DMS79 treated with DMSO at 0.1 percent for 48 hours (cell line): Measurements from ENCODE around the gene UBR2.
"Not testable (repeated sequence)": the region's sequence is repeated elsewhere in the genome, so short reads cannot be mapped to it uniquely, and the experiment has no call there.

Source experiments
- DNase-seq: peaks from one replicate; lab custom pipeline; 2025; lab: John Stamatoyannopoulos, UW

UBR2 gene

GRCh38 chr6:42618686-42619085, 54.9 kb downstream of the UBR2 start:
- no peak for DNase-seq

- no peak for DNase-seq
Measured at GRCh38 chr6:42619963-42620362, 56.1 kb downstream of the UBR2 start.

- no peak for DNase-seq
Measured at GRCh38 chr6:42624601-42625000, 60.8 kb downstream of the UBR2 start.

- DNase-seq, result no peak
Measured at GRCh38 chr6:42627044-42627443, 63.2 kb downstream of the UBR2 start.

GRCh38 chr6:42627674-42628073, 63.8 kb downstream of the UBR2 start:
- no peak for DNase-seq

GRCh38 chr6:42628604-42629003, 64.8 kb downstream of the UBR2 start:
- no peak for DNase-seq

GRCh38 chr6:42629845-42630244, 66.0 kb downstream of the UBR2 start:
- DNase-seq, result no peak

GRCh38 chr6:42637681-42638080, 73.9 kb downstream of the UBR2 start:
- DNase-seq, result no peak

- no peak for DNase-seq
Measured at GRCh38 chr6:42642794-42643193, 79.0 kb downstream of the UBR2 start.

- DNase-seq, result no peak
Measured at GRCh38 chr6:42644211-42644610, 80.4 kb downstream of the UBR2 start.

- DNase-seq, result no peak
Measured at GRCh38 chr6:42652024-42652746, 88.4 kb downstream of the UBR2 start.

GRCh38 chr6:42653851-42654250, 90.0 kb downstream of the UBR2 start:
- no peak for DNase-seq

GRCh38 chr6:42659806-42660205, 96.0 kb downstream of the UBR2 start:
- no peak for DNase-seq

- peak; percentile 78 for DNase-seq
Measured at GRCh38 chr6:42661540-42662153, 97.8 kb downstream of the UBR2 start.

- no peak for DNase-seq
Measured at GRCh38 chr6:42664718-42665117, 100.9 kb downstream of the UBR2 start.

GRCh38 chr6:42674368-42674767, 110.5 kb downstream of the UBR2 start:
- DNase-seq, result not testable (repeated sequence)

- DNase-seq, result no peak
Measured at GRCh38 chr6:42674780-42675179, 111.0 kb downstream of the UBR2 start.

GRCh38 chr6:42679358-42679757, 115.5 kb downstream of the UBR2 start:
- DNase-seq, result no peak

GRCh38 chr6:42688281-42688680, 124.5 kb downstream of the UBR2 start:
- no peak for DNase-seq

- no peak for DNase-seq
Measured at GRCh38 chr6:42689371-42689770, 125.5 kb downstream of the UBR2 start.

GRCh38 chr6:42690151-42690702, 126.4 kb downstream of the UBR2 start:
- DNase-seq, result no peak

- no peak for DNase-seq
Measured at GRCh38 chr6:42690872-42691271, 127.0 kb downstream of the UBR2 start.

GRCh38 chr6:42692137-42692911, 128.5 kb downstream of the UBR2 start:
- DNase-seq, result no peak
